Measurements from ENCODE around the gene PDCD11. TPM values are rescaled to one million over a fixed set of nuclear protein-coding genes. Genes with fewer than 3 reads are reported as not detected.

Gene PDCD11
- total RNA-seq, 1 donor from 2014 or later: 72.8 TPM

DNA sequence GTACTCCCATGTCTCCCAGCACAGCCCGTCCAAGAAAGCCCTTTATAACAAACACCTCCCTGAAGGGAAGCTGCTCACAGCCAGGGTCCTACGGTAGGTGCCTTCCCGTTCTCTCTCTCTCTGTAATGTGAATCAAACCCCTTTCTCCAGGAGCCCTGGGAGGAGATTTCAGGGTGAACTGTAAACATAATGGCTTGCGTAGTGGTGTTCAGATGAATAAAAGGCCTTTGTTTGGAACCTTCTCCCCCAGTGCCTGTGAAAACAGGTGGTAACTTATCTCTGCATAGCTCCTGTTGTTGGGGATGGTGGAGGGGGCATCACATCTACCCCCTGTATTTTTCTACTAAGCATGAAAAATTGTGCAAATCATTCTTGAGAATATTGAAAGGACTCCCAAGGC, 43.4 kb downstream of the PDCD11 start:
- H3K27me3 Mint-ChIP-seq (ENCODE audit: low read depth, unreplicated experiment): no peaks in the 10 kb centered on the region
- peak overlapping the region; percentile 41 for H3K27ac Mint-ChIP-seq (ENCODE audit: unreplicated experiment)
- H3K9me3 Mint-ChIP-seq (ENCODE audit: unreplicated experiment): no peaks in the 10 kb centered on the region
- TF ChIP-seq CTCF (IDR thresholded peaks at IDR 0.05; ENCODE audit: insufficient read depth, low read depth, low read length) (no peak), EZH2 (IDR thresholded peaks at IDR 0.05; ENCODE audit: insufficient read depth, low read length) (no peak)
- Histone ChIP-seq H3K27ac (ENCODE audit: low read depth, low read length) (no peak overlapping the region), H3K27me3 (ENCODE audit: insufficient read depth, low read length) (no peaks in the 10 kb centered on the region), H3K4me1 (ENCODE audit: insufficient read depth, low read length) (peaks cover 18% of the 10 kb centered on the region), H3K36me3 (ENCODE audit: insufficient read depth, low read length) (peaks cover 63% of the 10 kb centered on the region), H3K79me2 (ENCODE audit: insufficient read depth, low read length) (no peaks in the 10 kb centered on the region), H3K4me3 (ENCODE audit: insufficient read depth, low read depth, low read length) (no peak overlapping the region), H3K4me2 (ENCODE audit: low read length) (no peak overlapping the region), H2AFZ (ENCODE audit: low read depth, low read length) (no peak overlapping the region), H3K9ac (ENCODE audit: low read length) (no peak overlapping the region), H3K9me3 (ENCODE audit: insufficient read depth, low read depth, low read length) (no peaks in the 10 kb centered on the region), H4K20me1 (ENCODE audit: insufficient read depth, low read length) (peaks cover 54% of the 10 kb centered on the region)
- H3K36me3 Mint-ChIP-seq (ENCODE audit: low read depth, unreplicated experiment): peaks cover 50% of the 10 kb centered on the region
- FAIRE-seq (no peak), DNase-seq (ENCODE audit: low read depth) (no peak)
- peaks cover 30% of the 10 kb centered on the region for H3K4me1 Mint-ChIP-seq (ENCODE audit: low read depth, unreplicated experiment)
- no peak overlapping the region for H3K4me3 Mint-ChIP-seq (ENCODE audit: unreplicated experiment)

GRCh38 chr10:103440416-103440815, 44.0 kb downstream of the PDCD11 start:
- Histone ChIP-seq H3K27me3 (ENCODE audit: insufficient read depth, low read length) (no peaks in the 10 kb centered on the region), H3K9me3 (ENCODE audit: insufficient read depth, low read depth, low read length) (no peaks in the 10 kb centered on the region), H2AFZ (ENCODE audit: low read depth, low read length) (no peak overlapping the region), H3K4me1 (ENCODE audit: insufficient read depth, low read length) (peaks cover 18% of the 10 kb centered on the region), H3K4me2 (ENCODE audit: low read length) (no peak overlapping the region), H3K27ac (ENCODE audit: low read depth, low read length) (no peak overlapping the region), H3K79me2 (ENCODE audit: insufficient read depth, low read length) (no peaks in the 10 kb centered on the region), H3K4me3 (ENCODE audit: insufficient read depth, low read depth, low read length) (no peak overlapping the region), H3K36me3 (ENCODE audit: insufficient read depth, low read length) (peaks cover 67% of the 10 kb centered on the region), H3K9ac (ENCODE audit: low read length) (no peak overlapping the region), H4K20me1 (ENCODE audit: insufficient read depth, low read length) (peaks cover 60% of the 10 kb centered on the region)
- H3K27ac Mint-ChIP-seq (ENCODE audit: unreplicated experiment): peak overlapping the region; percentile 89
- no peaks in the 10 kb centered on the region for H3K9me3 Mint-ChIP-seq (ENCODE audit: unreplicated experiment)
- no peak for FAIRE-seq
- H3K4me1 Mint-ChIP-seq (ENCODE audit: low read depth, unreplicated experiment): peaks cover 30% of the 10 kb centered on the region
- DNase-seq (ENCODE audit: low read depth): no peak
- H3K36me3 Mint-ChIP-seq (ENCODE audit: low read depth, unreplicated experiment): peaks cover 52% of the 10 kb centered on the region
- TF ChIP-seq EZH2 (IDR thresholded peaks at IDR 0.05; ENCODE audit: insufficient read depth, low read length): no peak
- no peaks in the 10 kb centered on the region for H3K27me3 Mint-ChIP-seq (ENCODE audit: low read depth, unreplicated experiment)
- H3K4me3 Mint-ChIP-seq (ENCODE audit: unreplicated experiment): peak overlapping the region; percentile 64

DNA sequence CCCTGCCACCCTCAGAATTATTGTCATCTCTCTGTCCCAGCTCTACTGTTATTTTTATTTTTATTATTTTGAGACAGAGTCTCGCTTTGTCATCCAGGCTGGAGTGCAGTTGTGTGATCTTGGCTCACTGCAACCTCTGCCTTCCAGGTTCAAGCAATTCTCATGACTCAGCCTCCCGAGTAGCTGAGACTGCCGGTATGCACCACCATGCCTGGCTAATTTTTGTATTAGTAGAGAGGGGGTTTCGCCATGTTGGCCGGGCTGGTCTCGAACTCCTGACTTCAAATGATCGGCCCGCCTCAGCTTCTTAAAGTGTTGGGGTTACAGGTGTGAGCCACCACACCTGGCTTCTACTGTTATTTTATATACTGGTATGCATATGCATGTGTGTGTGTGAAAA, 44.8 kb downstream of the PDCD11 start:
- Mint-ChIP-seq H3K27ac (ENCODE audit: unreplicated experiment) (peak overlapping the region; percentile 86), H3K9me3 (ENCODE audit: unreplicated experiment) (no peaks in the 10 kb centered on the region), H3K4me1 (ENCODE audit: low read depth, unreplicated experiment) (peaks cover 33% of the 10 kb centered on the region), H3K4me3 (ENCODE audit: unreplicated experiment) (peak overlapping the region; percentile 14), H3K36me3 (ENCODE audit: low read depth, unreplicated experiment) (peaks cover 55% of the 10 kb centered on the region), H3K27me3 (ENCODE audit: low read depth, unreplicated experiment) (no peaks in the 10 kb centered on the region)
- H3K4me2 ChIP-seq (ENCODE audit: low read length): no peak overlapping the region
- no peaks in the 10 kb centered on the region for H3K27me3 ChIP-seq (ENCODE audit: insufficient read depth, low read length)
- H3K27ac ChIP-seq (ENCODE audit: low read depth, low read length): peak overlapping the region; percentile 31
- peaks cover 21% of the 10 kb centered on the region for H3K4me1 ChIP-seq (ENCODE audit: insufficient read depth, low read length)
- peaks cover 62% of the 10 kb centered on the region for H3K36me3 ChIP-seq (ENCODE audit: insufficient read depth, low read length)
- no peaks in the 10 kb centered on the region for H3K9me3 ChIP-seq (ENCODE audit: insufficient read depth, low read depth, low read length)
- no peak overlapping the region for H2AFZ ChIP-seq (ENCODE audit: low read depth, low read length)
- no peak for TF ChIP-seq EZH2 (IDR thresholded peaks at IDR 0.05; ENCODE audit: insufficient read depth, low read length)
- no peak for TF ChIP-seq CTCF (IDR thresholded peaks at IDR 0.05; ENCODE audit: insufficient read depth, low read depth, low read length)
- FAIRE-seq: no peak
- no peaks in the 10 kb centered on the region for H3K79me2 ChIP-seq (ENCODE audit: insufficient read depth, low read length)
- peaks cover 61% of the 10 kb centered on the region for H4K20me1 ChIP-seq (ENCODE audit: insufficient read depth, low read length)
- DNase-seq (ENCODE audit: low read depth): no peak
- H3K4me3 ChIP-seq (ENCODE audit: insufficient read depth, low read depth, low read length): no peak overlapping the region
- H3K9ac ChIP-seq (ENCODE audit: low read length): no peak overlapping the region

Measured in astrocyte (in vitro differentiated cells and primary cell).